ENCODE results near the gene PRR14.

The PRR14 gene

GRCh38 chr16:30660424-30661261 is 9.9 kb downstream of the PRR14 start:
- DNase-seq: peak; percentile 85

- no peak for DNase-seq
Observed at GRCh38 chr16:30662449-30662848, 11.7 kb downstream of the PRR14 start.

- DNase-seq: no peak
Observed at GRCh38 chr16:30663038-30663437, 12.3 kb downstream of the PRR14 start.

GRCh38 chr16:30663820-30664219 is 13.1 kb downstream of the PRR14 start:
- DNase-seq: no peak

- DNase-seq: no peak
Observed at GRCh38 chr16:30664616-30665109, 13.9 kb downstream of the PRR14 start.

- no peak for DNase-seq
Observed at GRCh38 chr16:30665155-30665829, 14.5 kb downstream of the PRR14 start.

- no peak for DNase-seq
Observed at GRCh38 chr16:30665830-30666190, 15.1 kb downstream of the PRR14 start.

GRCh38 chr16:30666681-30667080 is 15.9 kb downstream of the PRR14 start:
- DNase-seq: no peak

GRCh38 chr16:30667361-30667905 is 16.7 kb downstream of the PRR14 start:
- DNase-seq: no peak

GRCh38 chr16:30668393-30668792 is 17.6 kb downstream of the PRR14 start:
- DNase-seq: no peak

GRCh38 chr16:30669026-30669902 is 18.5 kb downstream of the PRR14 start:
- DNase-seq: no peak

GRCh38 chr16:30669903-30670824 is 19.4 kb downstream of the PRR14 start:
- no peak for DNase-seq

- no peak for DNase-seq
Observed at GRCh38 chr16:30675143-30675542, 24.4 kb downstream of the PRR14 start.

- no peak for DNase-seq
Observed at GRCh38 chr16:30677931-30678585, 27.3 kb downstream of the PRR14 start.

- DNase-seq: no peak
Observed at GRCh38 chr16:30678586-30678970, 27.8 kb downstream of the PRR14 start.

GRCh38 chr16:30680326-30680725 is 29.6 kb downstream of the PRR14 start:
- no peak for DNase-seq

GRCh38 chr16:30688701-30689100 is 37.9 kb downstream of the PRR14 start:
- no peak for DNase-seq

GRCh38 chr16:30691907-30692306 is 41.1 kb downstream of the PRR14 start:
- DNase-seq: no peak

- no peak for DNase-seq
Observed at GRCh38 chr16:30692396-30693064, 41.8 kb downstream of the PRR14 start.

GRCh38 chr16:30694926-30695693 is 44.4 kb downstream of the PRR14 start:
- DNase-seq: no peak
